Small intestine (tissue), 7 donors: ENCODE data around the gene HBG2. TPM values are rescaled to one million over a fixed set of nuclear protein-coding genes. Genes with fewer than 3 reads are reported as not detected.
A peak's percentile ranks its signal among the peaks of the same experiment; 100 is the strongest.

Experiments used
- DNase-seq, 2 donors: peaks; one replicate each; pipeline versions ENCODE4 v3.0.0 to v3.0.0-alpha.2; 2013
- FAIRE-seq: peaks from 2 replicates; lab custom pipeline; 2012; peaks lifted over from hg19 to GRCh38; lab: Jason Lieb, UNC
- H3K27ac ChIP-seq, 3 donors: one replicate each; pipeline ENCODE4 v1.5.1; 2013; ENCODE audit warnings: low read length in 2 of 3, mild to moderate bottlenecking in 2 of 3, control low read depth in 1 of 3, inconsistent platforms in 1 of 3, low read depth in 1 of 3, moderate library complexity in 1 of 3
- H3K27me3 ChIP-seq, 3 donors: one replicate each; pipeline ENCODE4 v1.6.1; 2013; ENCODE audit warnings: low read length in 3 of 3, inconsistent platforms in 1 of 3; ENCODE audit not compliant: control insufficient read depth in 3 of 3, insufficient read depth in 3 of 3
- H3K36me3 ChIP-seq, 3 donors: one replicate each; pipeline ENCODE4 v1.6.1; 2013; ENCODE audit warnings: low read length in 3 of 3, inconsistent platforms in 1 of 3, low read depth in 1 of 3, mild to moderate bottlenecking in 1 of 3, moderate library complexity in 1 of 3; ENCODE audit not compliant: control insufficient read depth in 3 of 3, insufficient read depth in 2 of 3
- H3K4me1 ChIP-seq, 3 donors: one replicate each; pipeline ENCODE4 v1.6.1; 2013; ENCODE audit warnings: low read length in 2 of 3, inconsistent platforms in 1 of 3, low read depth in 1 of 3, mild to moderate bottlenecking in 1 of 3, moderate library complexity in 1 of 3; ENCODE audit not compliant: control insufficient read depth in 3 of 3, insufficient read depth in 2 of 3
- H3K4me3 ChIP-seq, 3 donors: one replicate each; pipeline ENCODE4 v1.5.1; 2013; ENCODE audit warnings: low read length in 3 of 3, control low read depth in 1 of 3, inconsistent platforms in 1 of 3, low read depth in 1 of 3, mild to moderate bottlenecking in 1 of 3, moderate library complexity in 1 of 3
- H3K9me3 ChIP-seq, 2 donors: one replicate each; pipeline ENCODE4 v1.6.1; 2013; ENCODE audit warnings: low read depth in 1 of 2, low read length in 1 of 2; ENCODE audit not compliant: control insufficient read depth in 2 of 2, insufficient read depth in 1 of 2
- WGBS, 3 donors: extraction: QIAGEN DNeasy Blood & Tissue Kit; methylation state at CpG; one replicate each; pipeline ENCODE4 v1.1.7; 2013; 5-methylcytosine and 5-hydroxymethylcytosine counted together
- polyA plus RNA-seq, 4 donors: library from polyadenylated mRNA; stranded (reverse) in 3 of 4; unstranded in 1 of 4; fragments of 200-250 nt in 3 of 4; fragments of 120-200 nt in 1 of 4; gene quantifications; one replicate each; pipeline versions ENCODE4 v1.2.1 to v1.2.3, GENCODE V29; 2013
- donor health status: healthy with polysubstance abuse.
- donor health status: control.
- donor health status: control.
- donor health status: Bipolar disorder and iron deficiency.
- donor health status: healthy.

The HBG2 gene
- polyA plus RNA-seq, 4 donors, result 857 TPM; not detected in 3

DNA sequence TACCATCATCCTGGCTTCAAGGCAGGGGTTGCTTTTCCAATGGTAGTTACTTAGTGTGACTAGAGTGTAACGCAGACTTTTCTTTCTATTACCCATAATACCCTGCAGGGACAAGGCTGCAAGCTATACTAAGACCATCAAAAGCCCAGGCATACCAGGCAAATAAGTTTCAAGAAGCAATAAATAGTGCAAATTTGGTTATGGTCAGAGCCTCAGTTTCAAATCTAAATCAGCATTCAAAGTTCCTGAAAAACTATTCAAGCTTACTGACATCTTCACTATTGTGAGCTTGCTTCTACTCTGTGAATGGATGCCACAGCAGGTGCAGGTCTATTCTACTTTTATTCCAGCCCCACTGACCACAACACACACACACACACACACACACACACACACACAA lies 25.2 kb downstream of the HBG2 start:
- H3K27me3 ChIP-seq, result peaks cover 0 to 1% (median 0%) of the 10 kb centered on the region in 3 donors
- no peak overlapping the region for H3K4me3 ChIP-seq
- H3K36me3 ChIP-seq, result no peaks in the 10 kb centered on the region
- no peaks in the 10 kb centered on the region for H3K9me3 ChIP-seq
- no peaks in the 10 kb centered on the region for H3K4me1 ChIP-seq
- WGBS, 3 donors, result 81 to 90% (median 81%) methylated on average over 1 of the region's 1 CpG
- DNase-seq (no peak), FAIRE-seq (no peak)
- H3K27ac ChIP-seq, result no peak overlapping the region

DNA sequence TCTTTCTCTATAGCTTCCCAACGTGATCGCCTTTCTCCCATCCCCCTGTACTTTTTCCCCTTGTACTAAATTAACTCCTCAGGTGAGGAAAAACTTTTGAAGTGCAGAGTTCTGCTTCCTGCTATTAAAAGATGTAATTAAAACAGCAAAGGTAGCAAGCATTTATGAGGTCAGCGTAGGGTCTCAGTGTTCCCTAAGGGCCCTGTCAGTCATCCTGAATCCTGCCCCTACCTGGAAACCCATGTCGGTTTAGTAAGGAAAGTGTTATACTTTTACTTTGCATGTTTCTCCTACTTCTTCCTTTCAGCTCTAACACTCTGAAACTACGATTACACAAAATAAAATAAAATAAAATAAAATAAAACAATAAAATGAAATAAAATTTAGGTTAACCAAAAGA lies 26.5 kb downstream of the HBG2 start:
- WGBS, 3 donors, result 69 to 75% (median 73%) methylated on average over 5 of the region's 5 CpGs
- FAIRE-seq, result no peak
- no peaks in the 10 kb centered on the region for H3K4me1 ChIP-seq
- H3K9me3 ChIP-seq, result no peaks in the 10 kb centered on the region
- H3K27ac ChIP-seq, result no peak overlapping the region
- no peak overlapping the region for H3K4me3 ChIP-seq
- no peaks in the 10 kb centered on the region for H3K36me3 ChIP-seq
- DNase-seq, result no peak
- peaks cover 0 to 1% (median 0%) of the 10 kb centered on the region in 3 donors for H3K27me3 ChIP-seq

DNA sequence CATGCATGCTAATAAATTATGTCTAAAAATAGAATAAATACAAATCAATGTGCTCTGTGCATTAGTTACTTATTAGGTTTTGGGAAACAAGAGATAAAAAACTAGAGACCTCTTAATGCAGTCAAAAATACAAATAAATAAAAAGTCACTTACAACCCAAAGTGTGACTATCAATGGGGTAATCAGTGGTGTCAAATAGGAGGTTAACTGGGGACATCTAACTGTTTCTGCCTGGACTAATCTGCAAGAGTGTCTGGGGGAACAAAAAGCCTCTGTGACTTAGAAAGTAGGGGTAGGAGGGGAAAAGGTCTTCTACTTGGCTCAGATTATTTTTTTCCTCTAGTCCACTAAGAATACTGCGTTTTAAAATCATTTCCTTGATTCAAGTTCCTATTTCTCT lies 26.9 kb downstream of the HBG2 start:
- Histone ChIP-seq H3K9me3 (no peaks in the 10 kb centered on the region), H3K27ac (no peak overlapping the region), H3K4me3 (no peak overlapping the region), H3K4me1 (no peaks in the 10 kb centered on the region), H3K27me3 (peaks cover 0 to 1% (median 0%) of the 10 kb centered on the region in 3 donors), H3K36me3 (no peaks in the 10 kb centered on the region)
- DNase-seq (no peak), FAIRE-seq (no peak)
- 21 to 44% (median 27%) methylated on average over 1 of the region's 1 CpG for WGBS, 3 donors

DNA sequence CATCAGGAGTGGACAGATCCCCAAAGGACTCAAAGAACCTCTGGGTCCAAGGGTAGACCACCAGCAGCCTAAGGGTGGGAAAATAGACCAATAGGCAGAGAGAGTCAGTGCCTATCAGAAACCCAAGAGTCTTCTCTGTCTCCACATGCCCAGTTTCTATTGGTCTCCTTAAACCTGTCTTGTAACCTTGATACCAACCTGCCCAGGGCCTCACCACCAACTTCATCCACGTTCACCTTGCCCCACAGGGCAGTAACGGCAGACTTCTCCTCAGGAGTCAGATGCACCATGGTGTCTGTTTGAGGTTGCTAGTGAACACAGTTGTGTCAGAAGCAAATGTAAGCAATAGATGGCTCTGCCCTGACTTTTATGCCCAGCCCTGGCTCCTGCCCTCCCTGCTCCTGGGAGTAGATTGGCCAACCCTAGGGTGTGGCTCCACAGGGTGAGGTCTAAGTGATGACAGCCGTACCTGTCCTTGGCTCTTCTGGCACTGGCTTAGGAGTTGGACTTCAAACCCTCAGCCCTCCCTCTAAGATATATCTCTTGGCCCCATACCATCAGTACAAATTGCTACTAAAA lies 27.8 kb downstream of the HBG2 start, which contains the start of gene HBB:
Gene HBB (minus strand): TSS at position 340 of the 579 bp plus-strand sequence. CDS start 50 bp downstream, at position 290.
- Histone ChIP-seq H3K4me1 (no peaks in the 10 kb centered on the region), H3K27ac (no peak within 1 kb of the TSS), H3K4me3 (no peak within 1 kb of the TSS), H3K36me3 (no peaks in the 10 kb centered on the region), H3K9me3 (no peaks in the 10 kb centered on the region), H3K27me3 (peaks cover 0 to 1% (median 0%) of the 10 kb centered on the region in 3 donors)
- FAIRE-seq (no peak), DNase-seq (peak in 1 of 2 donors; percentile 23)
- WGBS, 3 donors, result 60 to 74% (median 64%) methylated on average over 3 of the region's 3 CpGs

DNA sequence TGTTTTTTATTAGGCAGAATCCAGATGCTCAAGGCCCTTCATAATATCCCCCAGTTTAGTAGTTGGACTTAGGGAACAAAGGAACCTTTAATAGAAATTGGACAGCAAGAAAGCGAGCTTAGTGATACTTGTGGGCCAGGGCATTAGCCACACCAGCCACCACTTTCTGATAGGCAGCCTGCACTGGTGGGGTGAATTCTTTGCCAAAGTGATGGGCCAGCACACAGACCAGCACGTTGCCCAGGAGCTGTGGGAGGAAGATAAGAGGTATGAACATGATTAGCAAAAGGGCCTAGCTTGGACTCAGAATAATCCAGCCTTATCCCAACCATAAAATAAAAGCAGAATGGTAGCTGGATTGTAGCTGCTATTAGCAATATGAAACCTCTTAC lies 29.1 kb downstream of the HBG2 start:
- WGBS, 3 donors, result 36 to 53% (median 50%) methylated on average over 2 of the region's 2 CpGs
- Histone ChIP-seq H3K4me3 (no peak overlapping the region), H3K4me1 (no peaks in the 10 kb centered on the region), H3K36me3 (no peaks in the 10 kb centered on the region), H3K27me3 (peaks cover 0 to 1% (median 0%) of the 10 kb centered on the region in 3 donors), H3K27ac (no peak overlapping the region), H3K9me3 (no peaks in the 10 kb centered on the region)
- no peak for DNase-seq
- FAIRE-seq, result no peak

DNA sequence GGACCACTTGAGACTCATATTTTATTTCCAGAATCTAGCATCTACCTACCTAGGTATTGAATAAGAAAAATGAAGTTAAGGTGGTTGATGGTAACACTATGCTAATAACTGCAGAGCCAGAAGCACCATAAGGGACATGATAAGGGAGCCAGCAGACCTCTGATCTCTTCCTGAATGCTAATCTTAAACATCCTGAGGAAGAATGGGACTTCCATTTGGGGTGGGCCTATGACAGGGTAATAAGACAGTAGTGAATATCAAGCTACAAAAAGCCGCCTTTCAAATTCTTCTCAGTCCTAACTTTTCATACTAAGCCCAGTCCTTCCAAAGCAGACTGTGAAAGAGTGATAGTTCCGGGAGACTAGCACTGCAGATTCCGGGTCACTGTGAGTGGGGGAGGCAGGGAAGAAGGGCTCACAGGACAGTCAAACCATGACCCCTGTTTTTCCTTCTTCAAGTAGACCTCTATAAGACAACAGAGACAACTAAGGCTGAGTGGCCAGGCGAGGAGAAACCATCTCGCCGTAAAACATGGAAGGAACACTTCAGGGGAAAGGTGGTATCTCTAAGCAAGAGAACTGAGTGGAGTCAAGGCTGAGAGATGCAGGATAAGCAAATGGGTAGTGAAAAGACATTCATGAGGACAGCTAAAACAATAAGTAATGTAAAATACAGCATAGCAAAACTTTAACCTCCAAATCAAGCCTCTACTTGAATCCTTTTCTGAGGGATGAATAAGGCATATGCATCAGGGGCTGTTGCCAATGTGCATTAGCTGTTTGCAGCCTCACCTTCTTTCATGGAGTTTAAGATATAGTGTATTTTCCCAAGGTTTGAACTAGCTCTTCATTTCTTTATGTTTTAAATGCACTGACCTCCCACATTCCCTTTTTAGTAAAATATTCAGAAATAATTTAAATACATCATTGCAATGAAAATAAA lies 29.8 kb downstream of the HBG2 start:
- H3K27ac ChIP-seq, result no peak overlapping the region
- H3K4me1 ChIP-seq, result no peaks in the 10 kb centered on the region
- no peaks in the 10 kb centered on the region for H3K36me3 ChIP-seq
- H3K9me3 ChIP-seq, result no peaks in the 10 kb centered on the region
- FAIRE-seq (no peak), DNase-seq (no peak)
- no peak overlapping the region for H3K4me3 ChIP-seq
- H3K27me3 ChIP-seq, result peaks cover 0 to 1% (median 0%) of the 10 kb centered on the region in 3 donors
- WGBS, 3 donors, result 71 to 85% (median 72%) methylated on average over 6 of the region's 6 CpGs

DNA sequence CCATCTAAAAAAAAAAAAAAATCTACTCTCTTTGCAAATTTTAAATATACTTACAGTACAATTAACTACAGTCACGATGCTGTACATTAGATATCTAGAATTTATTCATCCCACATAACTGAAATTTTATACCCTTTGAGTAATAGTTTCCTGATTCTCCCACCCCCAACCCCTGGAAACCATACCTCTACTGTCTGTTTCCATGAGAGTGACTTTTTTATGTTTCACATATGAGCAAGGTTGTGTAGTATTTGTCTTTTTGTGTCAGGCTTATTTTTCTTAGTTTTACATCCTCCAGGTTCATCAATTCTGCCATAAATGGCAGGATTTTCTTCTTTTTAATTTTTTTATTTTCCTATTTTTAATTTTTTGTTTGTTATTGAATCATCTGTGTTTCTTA lies 30.9 kb downstream of the HBG2 start:
- no peak for FAIRE-seq
- WGBS, 3 donors, result 63 to 71% (median 70%) methylated on average over 1 of the region's 1 CpG

DNA sequence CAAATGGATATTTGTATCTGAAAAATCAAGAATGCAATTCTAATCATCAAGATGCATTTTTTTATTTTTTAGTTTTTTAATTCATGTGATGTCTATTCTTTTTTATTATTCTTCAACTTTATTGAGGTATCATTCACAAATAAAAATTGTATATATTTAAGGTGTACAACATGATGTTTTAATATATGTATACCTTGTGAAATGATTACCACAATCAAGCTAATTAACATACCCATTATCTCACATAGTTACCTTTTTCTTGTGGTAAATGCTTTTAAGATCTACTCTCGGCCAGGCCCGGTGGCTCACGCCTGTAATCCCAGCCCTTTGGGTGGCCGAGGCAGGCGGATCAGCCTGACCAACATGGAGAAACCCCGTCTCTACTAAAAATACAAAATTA lies 31.4 kb downstream of the HBG2 start:
- Histone ChIP-seq H3K9me3 (no peaks in the 10 kb centered on the region), H3K27ac (no peak overlapping the region), H3K4me1 (no peaks in the 10 kb centered on the region), H3K4me3 (no peak overlapping the region), H3K36me3 (no peaks in the 10 kb centered on the region), H3K27me3 (peaks cover 0 to 1% (median 0%) of the 10 kb centered on the region in 3 donors)
- 83 to 93% (median 85%) methylated on average over 6 of the region's 6 CpGs for WGBS, 3 donors
- DNase-seq, result no peak
- no peak for FAIRE-seq

More for the DNA sequence above, 30.9 kb downstream of the HBG2 start:
- Histone ChIP-seq H3K27ac (no peak overlapping the region), H3K9me3 (no peaks in the 10 kb centered on the region), H3K36me3 (no peaks in the 10 kb centered on the region), H3K4me1 (no peaks in the 10 kb centered on the region), H3K4me3 (no peak overlapping the region), H3K27me3 (peaks cover 0 to 1% (median 0%) of the 10 kb centered on the region in 3 donors)
- DNase-seq, result no peak
